HG03108 (cell line): Measurements from ENCODE around the gene CIDEC.
"Not testable (repeated sequence)": the region's sequence is repeated elsewhere in the genome, so short reads cannot be mapped to it uniquely, and the experiment has no call there.

Source experiments
- ATAC-seq: cut with Tn5 transposase; IDR thresholded peaks from one replicate; pipeline ENCODE4 v1.9.1; 2021; ENCODE audit warnings: moderate library complexity; ENCODE audit not compliant: unreplicated experiment

CIDEC gene

GRCh38 chr3:9902372-9903237 lies 22.6 kb upstream of the CIDEC start, which contains the start of gene IL17RE:
IL17RE (plus strand) TSS chr3:9902848; CDS start chr3:9902933, 85 bp downstream.
- ATAC-seq = no peak

- no peak for ATAC-seq
Observed at GRCh38 chr3:9901967-9902366, 21.9 kb upstream of the CIDEC start.

DNA sequence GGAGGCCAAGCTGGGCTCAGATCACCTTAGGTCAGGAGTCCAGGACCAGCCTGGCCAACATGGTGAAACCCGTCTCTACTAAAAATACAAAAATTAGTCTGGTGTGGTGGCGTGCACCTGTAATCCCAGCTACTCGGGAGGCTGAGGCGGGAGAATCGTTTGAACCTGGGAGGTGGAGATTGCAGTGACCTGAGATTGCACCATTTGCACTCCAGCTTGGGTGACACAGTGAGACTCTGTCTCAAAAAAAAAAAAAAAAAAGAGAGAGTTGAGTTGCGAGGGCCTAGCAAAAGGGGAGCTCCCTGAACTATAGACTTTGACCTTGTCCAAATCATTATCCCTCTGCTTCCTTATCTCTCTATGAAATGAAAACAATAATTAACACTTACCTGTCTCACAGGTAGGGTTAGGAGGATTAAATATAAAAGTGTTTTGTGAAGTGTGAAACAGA lies 20.9 kb upstream of the CIDEC start:
- ATAC-seq = not testable (repeated sequence)

- ATAC-seq = no peak
Observed at GRCh38 chr3:9899289-9899791, 19.3 kb upstream of the CIDEC start.

DNA sequence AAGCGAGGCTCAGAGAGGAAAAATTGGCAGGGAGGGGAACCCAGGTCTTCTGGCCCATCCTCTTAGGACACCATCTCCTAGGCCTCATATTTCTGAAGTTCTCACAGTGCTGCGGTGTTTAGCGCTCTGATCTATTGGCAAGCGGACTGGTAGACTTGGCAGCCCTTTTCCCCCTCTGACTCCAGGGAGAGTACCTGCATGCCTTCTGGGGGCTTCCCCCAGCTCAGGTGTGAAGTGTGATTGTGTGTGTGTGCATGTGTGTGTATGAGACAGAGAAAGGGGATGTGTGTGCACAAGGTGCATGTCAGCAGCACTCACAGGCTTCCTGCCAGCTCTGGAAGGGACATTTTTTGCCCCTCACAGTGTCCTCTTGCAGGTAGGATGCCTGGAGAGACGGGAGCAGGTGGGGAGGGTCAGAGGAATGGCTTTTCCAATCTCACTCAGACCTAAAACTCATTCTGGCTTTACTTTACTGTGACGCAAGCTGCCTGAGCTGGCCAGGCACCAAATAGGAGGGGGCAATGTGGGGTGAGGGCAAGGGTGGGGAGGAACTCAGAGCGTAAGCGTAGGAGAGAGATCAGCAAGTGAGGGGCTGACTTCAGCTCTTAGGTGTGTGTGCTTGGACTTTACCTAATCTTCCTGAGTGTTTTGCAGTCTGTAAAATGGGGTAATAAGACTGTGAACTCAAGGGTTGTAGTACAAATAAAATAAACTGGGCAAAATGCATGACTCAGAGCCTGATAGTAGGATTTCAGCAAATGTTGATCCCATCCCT lies 18.6 kb upstream of the CIDEC start:
- no peak for ATAC-seq

- ATAC-seq = no peak
Observed at GRCh38 chr3:9897408-9898372, 17.6 kb upstream of the CIDEC start.

GRCh38 chr3:9896755-9897407 lies 16.8 kb upstream of the CIDEC start:
- not testable (repeated sequence) for ATAC-seq

GRCh38 chr3:9895715-9896114 lies 15.7 kb upstream of the CIDEC start:
- not testable (repeated sequence) for ATAC-seq

- no peak for ATAC-seq
Observed at GRCh38 chr3:9893739-9894138, 13.7 kb upstream of the CIDEC start.

DNA sequence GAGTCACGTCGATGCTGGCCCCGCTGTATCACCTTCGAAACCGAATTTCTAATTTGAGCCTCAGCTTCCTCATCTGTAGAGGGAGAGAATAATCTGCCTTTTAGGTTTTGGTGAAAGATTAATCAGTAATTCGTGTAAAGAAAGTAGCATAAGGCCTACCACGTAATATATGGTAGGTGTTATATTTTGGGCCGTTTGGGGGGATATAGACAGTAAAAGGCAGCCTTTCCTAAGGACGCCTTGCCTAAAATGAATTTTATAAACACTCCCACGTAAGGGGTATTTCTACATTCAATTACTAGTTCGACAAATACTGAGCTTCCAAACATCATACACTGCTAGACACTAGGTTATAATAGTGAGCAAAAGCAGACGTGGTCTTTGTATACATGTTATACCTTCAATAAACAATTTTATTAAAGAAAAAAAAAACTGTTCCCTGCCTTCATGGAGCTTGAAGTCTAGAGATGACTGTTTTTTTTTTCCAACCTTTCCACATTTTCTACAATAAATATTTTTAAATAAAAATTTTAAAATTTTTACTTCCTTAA lies 11.1 kb upstream of the CIDEC start:
- ATAC-seq = no peak

GRCh38 chr3:9890249-9891071 lies 10.4 kb upstream of the CIDEC start, which contains the start of gene JAGN1:
JAGN1 (plus strand) TSS chr3:9890610; CDS start chr3:9890723, 113 bp downstream.
- ATAC-seq = peak; percentile 66

DNA sequence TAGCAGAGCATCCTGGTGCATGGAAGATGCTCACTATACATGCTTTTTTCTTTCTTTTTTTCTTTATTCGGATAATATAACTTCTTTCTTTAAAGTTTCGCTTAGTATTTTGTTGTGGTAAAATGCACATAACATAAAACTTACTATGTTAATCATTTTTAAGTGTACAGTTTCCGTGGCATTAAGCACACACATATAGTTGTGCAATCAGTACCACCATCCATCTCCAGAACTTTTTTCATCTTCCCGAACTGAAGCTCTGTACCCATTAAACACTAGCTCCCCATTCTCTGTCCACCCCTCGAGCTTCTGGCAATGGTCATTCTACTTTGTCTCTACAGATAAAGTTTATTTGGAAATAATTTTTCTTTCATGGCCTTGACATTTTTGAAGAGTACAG lies 9.4 kb upstream of the CIDEC start:
- no peak for ATAC-seq

DNA sequence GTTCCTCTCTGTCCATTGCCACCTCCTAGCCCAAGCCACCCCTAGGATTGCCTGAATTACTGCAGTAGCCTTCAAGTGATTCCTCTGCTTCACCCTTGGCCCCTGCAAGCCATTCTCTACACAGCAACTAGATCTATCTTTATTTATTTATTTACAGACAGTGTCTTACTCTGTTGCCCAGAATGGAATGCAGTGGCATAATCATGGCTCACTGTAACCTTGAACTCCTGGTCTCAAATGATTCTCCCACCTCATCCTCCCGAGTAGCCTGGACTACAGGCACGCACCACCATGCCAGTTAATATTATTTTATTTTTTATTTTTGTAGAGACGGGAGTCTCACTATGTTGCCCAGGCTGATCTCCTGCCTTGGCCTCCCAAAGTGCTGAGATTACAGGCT lies 8.5 kb upstream of the CIDEC start:
- no peak for ATAC-seq

DNA sequence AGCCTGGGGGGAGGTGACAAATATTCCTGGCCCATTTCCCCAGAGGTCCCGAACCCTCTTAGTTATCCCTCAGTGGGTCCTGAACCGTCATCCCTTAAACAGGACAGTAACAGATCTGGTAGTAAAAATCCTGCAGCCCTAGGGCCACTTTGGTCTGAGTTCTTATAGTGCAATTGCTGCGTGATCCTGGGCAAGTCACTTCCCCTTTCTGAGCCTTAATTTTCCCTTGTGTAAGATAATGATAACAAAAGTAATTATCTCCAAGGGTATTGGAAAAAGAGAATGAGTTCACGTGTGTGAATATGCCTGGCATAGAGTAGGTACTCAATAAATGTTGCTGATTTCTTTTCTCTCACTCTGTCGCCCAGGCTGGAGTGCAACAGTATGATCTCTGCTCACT lies 7.4 kb upstream of the CIDEC start:
- ATAC-seq = no peak

DNA sequence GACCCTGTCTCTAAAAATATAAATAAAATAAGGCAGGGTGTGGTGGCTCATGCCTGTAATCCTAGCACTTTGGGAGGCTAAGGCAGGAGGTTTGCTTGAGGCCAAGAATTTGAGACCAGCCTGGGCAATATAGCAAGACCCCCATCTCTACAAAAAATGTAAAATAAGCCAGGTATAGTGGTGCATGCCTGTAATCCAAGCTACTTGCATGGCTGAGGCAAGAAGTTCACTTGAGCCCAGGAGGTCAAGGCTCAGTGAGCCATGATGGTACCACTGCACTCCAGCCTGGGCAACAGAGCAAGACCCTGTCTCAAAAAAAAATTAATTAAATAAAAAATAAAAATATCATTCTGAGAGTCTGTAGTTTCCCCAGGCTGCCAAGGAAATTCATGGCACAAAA lies 6.3 kb upstream of the CIDEC start:
- no peak for ATAC-seq

DNA sequence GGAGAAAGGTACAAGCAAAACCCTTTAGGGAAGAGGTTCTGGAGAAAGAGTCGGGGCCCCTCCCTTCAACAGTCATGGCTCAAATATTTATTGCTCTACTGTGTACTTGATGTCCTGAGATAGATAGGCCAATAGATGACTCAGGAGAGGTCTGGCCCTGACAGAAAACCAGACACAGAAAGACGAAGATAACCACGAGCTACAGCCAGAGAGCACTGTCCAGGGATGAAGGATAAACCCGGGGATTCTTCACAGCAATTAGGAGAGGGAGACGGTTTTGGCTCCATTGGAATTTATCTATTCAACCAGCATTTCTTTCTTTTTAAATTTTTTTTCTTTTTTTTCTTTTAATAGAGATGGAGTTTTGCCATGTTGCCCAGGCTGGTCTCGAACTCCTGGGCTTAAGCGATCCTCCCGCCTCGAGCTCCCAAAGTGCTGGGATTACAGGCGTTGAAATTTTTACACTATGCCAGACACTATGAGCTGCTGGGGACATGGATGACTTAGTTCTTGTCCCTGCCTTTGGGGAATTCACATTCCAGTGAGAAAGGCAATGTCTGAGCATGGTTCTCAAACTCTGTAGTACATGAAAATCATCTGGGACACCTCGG lies 4.6 kb upstream of the CIDEC start:
- ATAC-seq = no peak

- no peak for ATAC-seq
Observed at GRCh38 chr3:9883706-9884554, 3.9 kb upstream of the CIDEC start.
